B cell (primary cell): ENCODE results near the gene PRAME. TPM values are rescaled to one million over a fixed set of nuclear protein-coding genes. Genes with fewer than 3 reads are reported as not detected.

ENCODE experiments used
- ATAC-seq: fragments of 200-7000 bp; cut with Tn5 transposase; one replicate; pipeline ENCODE4 v1.10.0; 2021; ENCODE audit warnings: low read depth, mild to moderate bottlenecking, moderate number of reproducible peaks, moderate library complexity
- CTCF ChIA-PET: fragments of 350-600 bp; sonication (Branson Sonifier 250); formaldehyde crosslinking; loops from one replicate; lab custom pipeline; 2021; ENCODE audit warnings: antibody characterized with exemption, inconsistent platforms; lab: Charles Lee
- POLR2A ChIA-PET: fragments of 350-600 bp; sonication (Branson Sonifier 250); formaldehyde crosslinking; loops from one replicate; lab custom pipeline; 2021; ENCODE audit warnings: antibody characterized with exemption; lab: Charles Lee
- DNase-seq: peaks from one replicate; pipeline ENCODE4 v3.0.0; 2013
- H2AFZ ChIP-seq: 2 replicates; pipeline ENCODE4 v1.6.1; 2012; ENCODE audit warnings: mild to moderate bottlenecking, low read depth, low read length; ENCODE audit not compliant: insufficient read depth, poor library complexity, severe bottlenecking
- H3K27ac ChIP-seq, 2 donors: 1 replicate in 1 of 2; 2 replicates in 1 of 2; pipeline ENCODE4 v1.5.1; 2012 to 2013; ENCODE audit warnings: low read length in 2 of 2, mild to moderate bottlenecking in 2 of 2, moderate library complexity in 1 of 2
- H3K27me3 ChIP-seq, 4 experiments: fragments of 200-600 bp in 1 of 4; sonication (generic) in 1 of 4; replicated peaks in 1 of 4; 1 replicate in 2 of 4; 2 replicates in 2 of 4; pipeline versions ENCODE4 v1.6.1 to v1.7.0; 2013 to 2016; ENCODE audit warnings: low read length in 3 of 4, mild to moderate bottlenecking in 2 of 4, mixed read lengths in 1 of 4, moderate library complexity in 1 of 4; ENCODE audit not compliant: insufficient read depth in 4 of 4, control insufficient read depth in 3 of 4; ENCODE audit errors: control extremely low read depth in 1 of 4
- H3K36me3 ChIP-seq, 2 experiments: replicated peaks in 1 of 2; 1 replicate in 1 of 2; 2 replicates in 1 of 2; pipeline versions ENCODE4 v1.6.1 to v1.7.1; 2013; ENCODE audit warnings: low read length in 1 of 2; ENCODE audit not compliant: insufficient read depth in 2 of 2, control insufficient read depth in 1 of 2; ENCODE audit errors: control extremely low read depth in 1 of 2, extremely low read depth in 1 of 2
- H3K4me1 ChIP-seq, 2 donors: fragments of 200-600 bp in 1 of 2; sonication (generic) in 1 of 2; 1 replicate in 1 of 2; 2 replicates in 1 of 2; pipeline versions ENCODE4 v1.5.1 to v1.6.1; 2013 to 2017; ENCODE audit warnings: low read length in 2 of 2; ENCODE audit not compliant: control insufficient read depth in 2 of 2, insufficient read depth in 2 of 2
- H3K4me2 ChIP-seq: replicated peaks from 2 replicates; pipeline ENCODE3; 2012; ENCODE audit warnings: mild to moderate bottlenecking, low read depth, low read length; ENCODE audit not compliant: poor library complexity, severe bottlenecking
- H3K4me3 ChIP-seq, 5 experiments: fragments of 200-600 bp in 1 of 5; sonication (generic) in 1 of 5; 1 replicate in 3 of 5; 2 replicates in 2 of 5; pipeline versions ENCODE4 v1.5.1 to v1.7.0; 2011 to 2016; ENCODE audit warnings: low read length in 4 of 5, mild to moderate bottlenecking in 4 of 5, low read depth in 2 of 5, control low read depth in 1 of 5, moderate library complexity in 1 of 5; ENCODE audit not compliant: insufficient read depth in 1 of 5; ENCODE audit errors: control extremely low read depth in 1 of 5, extremely low read depth in 1 of 5
- H3K79me2 ChIP-seq: fragments of 200-600 bp; sonication (generic); one replicate; pipeline ENCODE4 v1.6.0; 2016; ENCODE audit warnings: low read length; ENCODE audit not compliant: control insufficient read depth, insufficient read depth
- H3K9ac ChIP-seq: fragments of 200-600 bp; sonication (generic); 2 replicates; pipeline ENCODE4 v1.6.1; 2017; ENCODE audit warnings: mild to moderate bottlenecking, low read length, moderate library complexity
- H3K9me3 ChIP-seq, 3 donors: one replicate each; pipeline versions ENCODE4 v1.6.1 to v1.7.1; 2013; ENCODE audit warnings: low read length in 2 of 3; ENCODE audit not compliant: control insufficient read depth in 2 of 3, insufficient read depth in 1 of 3; ENCODE audit errors: control extremely low read depth in 1 of 3
- H4K20me1 ChIP-seq: 2 replicates; pipeline ENCODE4 v1.6.0; 2012; ENCODE audit warnings: mild to moderate bottlenecking, low read length; ENCODE audit not compliant: insufficient read depth, control insufficient read depth, poor library complexity, severe bottlenecking
- H3K27ac Mint-ChIP-seq: one replicate; pipeline ENCODE4 v1.8.0; 2021; ENCODE audit warnings: mixed read lengths
- H3K27me3 Mint-ChIP-seq: one replicate; pipeline ENCODE4 v1.8.0; 2021; ENCODE audit warnings: mixed read lengths
- H3K4me1 Mint-ChIP-seq: one replicate; pipeline ENCODE4 v1.8.0; 2021; ENCODE audit warnings: mixed read lengths
- H3K4me3 Mint-ChIP-seq: one replicate; pipeline ENCODE4 v1.8.0; 2021; ENCODE audit warnings: mixed read lengths
- H3K9me3 Mint-ChIP-seq: one replicate; pipeline ENCODE4 v1.8.0; 2022; ENCODE audit warnings: mixed read lengths; ENCODE audit not compliant: insufficient read depth
- CTCF ChIP-seq: fragments of 200-600 bp; IDR thresholded peaks from one replicate; pipeline ENCODE4 v1.8.0; 2022; ENCODE audit warnings: antibody characterized with exemption, mild to moderate bottlenecking
- EZH2 ChIP-seq: IDR thresholded peaks from 2 replicates; pipeline ENCODE4 v1.6.1; 2012; ENCODE audit warnings: borderline replicate concordance, low read depth, mild to moderate bottlenecking, moderate library complexity, low read length; ENCODE audit not compliant: insufficient read depth, poor library complexity, severe bottlenecking
- WGBS: methylation state at CpG from one replicate; pipeline ENCODE4 v1.1.5; 2013; ENCODE audit warnings: missing lambda C conversion rate; ENCODE audit not compliant: insufficient coverage; 5-methylcytosine and 5-hydroxymethylcytosine counted together
- intact Hi-C: fragments of 100-400 bp; cut with micrococcal nuclease; formaldehyde crosslinking; loops from one replicate; pipeline ENCODE4 v1.10.0; 2022
- polyA plus RNA-seq: library from polyadenylated mRNA; depleted of rRNA; stranded (reverse); fragments of >200 nt; gene quantifications from 2 replicates; pipeline ENCODE4 v1.2.3, GENCODE V29; 2012
- total RNA-seq, 2 donors: library from RNA; stranded (reverse); fragments of 120-200 nt in 1 of 2; gene quantifications; 1 replicate in 1 of 2; 2 replicates in 1 of 2; pipeline versions ENCODE4 v1.2.3 to v1.2.4, GENCODE V29; 2013 to 2022

The PRAME gene
- total and polyA plus RNA-seq, 2 donors (not counting 1 experiment from before 2014, with no cell fraction given): 0.63 TPM; not detected in 1

GRCh38 chr22:22538226-22538989 is 20.7 kb downstream of the PRAME start:
- CTCF ChIA-PET: interaction anchor here (0.7 kb wide), 1 partner anchor 116 kb away, joined by 3 read pairs; no protein-coding TSS in a partner anchor
- Histone ChIP-seq H3K4me3 (no peak overlapping the region), H3K9me3 (no peaks in the 10 kb centered on the region), H3K27me3 (peaks cover 0 to 3% (median 0%) of the 10 kb centered on the region in 4 experiments), H3K9ac (no peak overlapping the region), H3K27ac (no peak overlapping the region), H4K20me1 (no peaks in the 10 kb centered on the region), H3K36me3 (no peaks in the 10 kb centered on the region), H3K4me2 (no peak overlapping the region), H3K4me1 (no peaks in the 10 kb centered on the region), H3K79me2 (no peaks in the 10 kb centered on the region), H2AFZ (no peak overlapping the region)
- no peak for ATAC-seq
- peaks cover 12% of the 10 kb centered on the region for H3K27me3 Mint-ChIP-seq
- no peak for DNase-seq
- no peak overlapping the region for H3K4me3 Mint-ChIP-seq
- WGBS: 82% methylated on average over 6 of the region's 7 CpGs
- intact Hi-C loops: no loop called here
- no peak for TF ChIP-seq EZH2
- TF ChIP-seq CTCF: no peak
- POLR2A ChIA-PET: interaction anchor here (0.8 kb wide), 1 partner anchor 221 kb away, joined by 6 read pairs; no protein-coding TSS in a partner anchor
- H3K27ac Mint-ChIP-seq: no peak overlapping the region
- no peaks in the 10 kb centered on the region for H3K4me1 Mint-ChIP-seq
- no peaks in the 10 kb centered on the region for H3K9me3 Mint-ChIP-seq

GRCh38 chr22:22536916-22537315 is 22.1 kb downstream of the PRAME start:
- H3K27ac ChIP-seq: no peak overlapping the region
- Mint-ChIP-seq H3K9me3 (no peaks in the 10 kb centered on the region), H3K27me3 (peaks cover 6% of the 10 kb centered on the region), H3K4me3 (no peak overlapping the region), H3K4me1 (no peaks in the 10 kb centered on the region), H3K27ac (no peak overlapping the region)
- H3K4me3 ChIP-seq: no peak overlapping the region
- no peaks in the 10 kb centered on the region for H3K9me3 ChIP-seq
- no peaks in the 10 kb centered on the region for H3K4me1 ChIP-seq
- ATAC-seq (no peak), DNase-seq (no peak)
- CTCF ChIA-PET: no interaction called here
- H3K79me2 ChIP-seq: no peaks in the 10 kb centered on the region
- no peak overlapping the region for H2AFZ ChIP-seq
- no peaks in the 10 kb centered on the region for H4K20me1 ChIP-seq
- WGBS: 38% methylated on average over 1 of the region's 1 CpG
- no peak overlapping the region for H3K9ac ChIP-seq
- POLR2A ChIA-PET: no interaction called here
- no peak overlapping the region for H3K4me2 ChIP-seq
- no peaks in the 10 kb centered on the region for H3K36me3 ChIP-seq
- TF ChIP-seq CTCF: no peak
- H3K27me3 ChIP-seq: peaks cover 0 to 3% (median 0%) of the 10 kb centered on the region in 4 experiments
- intact Hi-C loops: no loop called here
